Pons (tissue), 1 donor: Measurements from ENCODE around the gene ADIPOR2.
"Not testable (repeated sequence)": the region's sequence is repeated elsewhere in the genome, so short reads cannot be mapped to it uniquely, and the experiment has no call there.

Source experiments
- DNase-seq: peaks from one replicate; pipeline ENCODE4 v3.0.0-alpha.2; 2016; ENCODE audit warnings: low spot score

The ADIPOR2 gene

DNA sequence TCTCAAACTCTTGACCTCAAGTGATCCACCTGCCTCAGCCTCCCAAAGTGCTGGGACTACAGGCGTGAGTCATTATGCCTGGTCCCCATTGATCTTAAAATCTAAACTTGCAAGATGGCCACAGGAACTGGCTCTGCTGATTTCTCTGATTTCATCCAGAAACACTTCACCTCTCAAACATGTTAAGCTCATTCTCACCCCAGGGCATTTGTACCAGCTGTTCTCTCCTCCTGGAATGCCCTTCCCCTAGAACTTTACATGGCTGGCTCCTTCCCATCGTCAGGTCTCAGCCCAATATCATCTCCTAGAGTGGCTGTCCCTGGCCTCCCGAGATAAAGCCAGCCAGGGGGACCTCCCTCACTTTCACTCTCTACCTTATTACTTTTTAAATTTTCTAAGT is 124.2 kb downstream of the ADIPOR2 start:
- DNase-seq = no peak

GRCh38 chr12:1815814-1816729 is 125.2 kb downstream of the ADIPOR2 start:
- no peak for DNase-seq

DNA sequence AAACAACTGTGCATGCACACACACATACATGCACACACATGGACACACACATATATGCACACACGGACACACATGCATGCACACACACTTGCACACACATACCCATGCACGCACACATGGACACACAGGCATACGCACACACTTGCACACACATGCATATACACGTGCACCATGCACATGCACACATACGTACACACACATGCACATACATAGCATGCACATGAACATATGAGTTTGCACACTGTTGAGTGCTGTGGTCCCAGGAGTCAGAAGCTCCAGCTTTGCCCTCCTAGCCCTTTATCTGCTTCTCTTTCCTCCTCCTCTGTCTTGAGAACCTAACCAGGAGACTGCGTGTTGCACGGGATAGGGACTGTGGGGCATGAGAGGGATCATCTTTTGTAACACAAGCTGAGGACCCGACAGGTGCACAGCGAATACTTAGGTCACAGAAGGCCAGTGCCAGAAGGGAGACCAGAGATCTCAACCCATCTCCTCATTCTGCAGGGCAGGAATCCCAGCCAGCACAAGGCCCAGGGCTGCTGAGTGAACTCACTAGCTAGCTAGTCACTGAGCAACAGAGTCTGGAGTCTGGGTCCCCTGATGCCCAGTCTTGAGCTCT is 126.0 kb downstream of the ADIPOR2 start:
- DNase-seq = no peak

DNA sequence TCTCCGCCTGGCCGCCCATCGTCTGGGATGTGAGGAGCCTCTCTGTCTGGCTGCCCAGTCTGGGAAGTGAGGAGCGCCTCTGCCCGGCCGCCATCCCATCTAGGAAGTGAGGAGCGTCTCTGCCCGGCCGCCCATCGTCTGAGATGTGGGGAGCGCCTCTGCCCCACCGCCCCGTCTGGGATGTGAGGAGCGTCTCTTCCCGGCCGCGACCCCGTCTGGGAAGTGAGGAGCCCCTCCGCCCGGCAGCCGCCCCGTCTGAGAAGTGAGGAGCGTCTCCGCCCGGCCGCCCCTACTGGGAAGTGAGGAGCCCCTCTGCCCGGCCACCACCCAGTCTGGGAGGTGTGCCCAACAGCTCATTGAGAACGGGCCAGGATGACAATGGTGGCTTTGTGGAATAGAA is 127.1 kb downstream of the ADIPOR2 start:
- not testable (repeated sequence) for DNase-seq

DNA sequence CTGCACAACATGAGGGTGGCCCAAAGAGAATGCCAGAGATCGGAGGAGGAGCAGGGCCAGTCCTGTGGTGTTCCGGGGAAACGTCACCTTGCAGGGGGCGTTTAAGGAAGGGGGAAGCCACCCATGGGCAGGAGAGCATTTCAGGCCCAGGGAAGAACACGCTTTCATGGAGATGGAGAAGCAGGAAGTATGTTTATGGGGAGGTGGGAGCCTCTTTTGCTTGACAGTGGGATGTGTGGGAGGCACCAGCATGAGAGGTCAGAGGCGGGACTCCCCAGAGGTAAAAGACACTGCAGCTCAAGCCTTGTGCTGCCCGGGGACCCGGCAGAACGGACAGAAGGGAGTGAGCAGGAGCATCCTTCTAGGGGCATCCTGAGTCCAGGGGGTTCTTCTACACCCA is 128.2 kb downstream of the ADIPOR2 start:
- DNase-seq = no peak

DNA sequence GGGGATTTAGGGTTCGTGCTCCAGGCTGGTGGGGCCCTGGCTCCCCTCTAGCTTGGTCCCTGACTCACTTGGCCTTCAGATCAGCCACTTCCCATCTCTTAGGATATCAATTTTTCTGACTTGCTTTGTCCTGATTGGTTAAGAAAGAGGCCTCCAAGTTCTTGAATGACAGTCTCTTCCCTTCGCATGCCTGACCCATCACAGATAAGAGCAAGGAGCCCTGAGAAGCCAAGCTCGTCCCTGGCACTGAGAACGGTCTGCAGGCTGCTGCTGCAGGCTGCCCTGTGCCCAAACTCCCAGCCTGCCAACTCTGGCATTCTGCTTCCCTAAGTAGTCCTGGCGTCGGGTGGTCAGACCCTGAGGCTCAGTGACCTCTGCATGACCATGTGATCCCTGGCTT is 128.7 kb downstream of the ADIPOR2 start:
- no peak for DNase-seq

DNA sequence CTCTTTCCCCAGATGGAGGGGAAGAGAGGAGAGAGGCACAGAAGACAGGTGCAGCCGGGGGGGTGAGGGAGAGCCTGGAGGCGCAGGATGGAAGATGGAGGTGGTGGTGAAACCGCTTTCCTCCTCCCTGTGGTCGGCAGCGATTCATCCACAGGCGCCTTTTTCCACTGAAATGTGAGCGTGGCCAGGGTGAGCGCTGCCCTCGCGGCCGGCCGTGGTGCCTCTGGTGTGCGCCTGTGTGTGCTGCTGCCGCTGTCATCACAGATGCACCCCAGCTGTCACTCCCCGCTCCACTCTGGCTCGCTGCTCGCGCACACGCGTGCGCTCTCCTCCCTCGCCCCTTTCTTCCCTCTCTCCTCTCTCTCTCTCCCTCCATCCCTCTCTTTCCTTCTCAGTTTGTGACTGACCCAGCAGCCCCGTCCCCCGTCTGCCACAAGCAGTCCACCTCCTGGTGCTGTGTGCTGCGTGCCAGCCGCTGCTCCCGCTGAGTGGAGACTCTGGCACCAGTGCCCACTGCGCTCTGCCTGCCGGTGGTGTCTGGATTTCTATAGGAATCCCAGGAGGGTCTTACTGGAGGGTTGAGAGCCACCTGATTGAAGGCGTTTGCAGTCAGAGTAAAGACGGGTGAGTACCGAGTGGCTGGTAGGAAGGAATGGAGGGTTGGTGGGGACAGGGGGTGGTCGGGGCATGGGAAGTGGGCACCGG is 129.5 kb downstream of the ADIPOR2 start, which contains the start of gene LRTM2:
TSS of gene LRTM2 (plus strand) at position 375 of the 705 bp plus-strand sequence. CDS start 7,584 bp downstream, outside the sequence.
- DNase-seq = no peak

GRCh38 chr12:1820896-1821291 is 130.0 kb downstream of the ADIPOR2 start:
- DNase-seq = no peak

- no peak for DNase-seq
These were observed 130.9 kb downstream of the ADIPOR2 start for GRCh38 chr12:1821805-1822204.

DNA sequence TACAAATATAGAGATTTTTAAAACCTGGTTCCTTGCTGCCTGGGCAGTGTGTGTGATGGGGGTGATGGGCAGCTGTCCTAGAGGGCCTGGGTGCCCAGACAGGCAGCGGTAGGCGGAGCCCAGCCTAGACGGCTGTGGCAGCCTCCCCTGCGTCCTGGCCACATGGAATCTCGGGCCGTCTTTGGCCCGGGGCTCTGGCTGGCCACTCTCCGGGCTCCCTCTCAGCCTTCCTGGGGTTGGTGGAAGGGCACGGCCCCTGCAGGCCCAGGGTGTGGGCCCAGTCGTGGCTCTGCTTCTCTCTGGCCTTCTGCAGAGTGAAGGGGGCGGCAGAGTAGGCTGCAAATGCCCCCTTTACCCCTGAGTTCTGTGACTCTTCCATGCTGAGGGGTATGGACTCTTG is 131.8 kb downstream of the ADIPOR2 start:
- DNase-seq = no peak

DNA sequence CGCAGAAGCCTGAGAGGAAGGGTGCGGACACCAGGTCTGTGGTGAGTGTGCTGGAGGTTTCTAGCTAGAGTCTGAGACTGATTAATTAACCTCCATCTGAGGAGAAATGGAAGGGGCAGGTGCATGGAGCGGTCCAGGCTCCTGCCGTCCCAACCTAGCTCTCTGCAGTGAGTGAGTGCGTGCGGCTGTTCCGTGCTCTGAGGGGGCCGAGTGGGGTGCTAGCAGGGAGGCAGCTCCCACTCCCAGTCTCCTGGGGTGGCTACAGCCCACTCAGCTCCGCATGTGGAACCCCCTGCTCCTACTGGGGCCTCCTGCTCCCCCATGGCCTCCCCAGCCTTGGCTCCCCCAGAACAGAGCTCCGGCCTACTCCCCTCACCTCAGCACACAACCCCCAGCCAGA is 132.4 kb downstream of the ADIPOR2 start:
- no peak for DNase-seq

- no peak for DNase-seq
These were observed 134.7 kb downstream of the ADIPOR2 start for GRCh38 chr12:1825382-1826102.

DNA sequence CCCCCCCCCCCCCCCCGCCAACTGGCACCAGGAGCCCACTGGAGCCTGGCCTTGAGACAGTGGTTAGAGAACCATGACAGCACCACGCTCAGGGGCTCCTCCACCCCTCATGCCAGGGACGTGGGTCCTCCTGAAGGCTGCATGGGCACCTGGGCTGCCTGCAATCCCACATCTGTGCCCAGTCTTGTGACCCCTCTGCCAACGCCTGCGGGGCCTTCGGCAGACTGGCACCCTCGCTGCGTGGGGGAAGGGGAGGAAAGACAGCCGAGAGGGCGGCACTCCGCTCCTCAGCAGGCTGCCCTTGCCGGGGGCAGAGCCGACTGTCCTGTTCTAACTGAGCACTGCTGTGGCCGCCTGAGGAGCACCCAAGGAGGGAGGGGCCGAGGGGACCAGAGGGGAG is 135.5 kb downstream of the ADIPOR2 start:
- DNase-seq = no peak

DNA sequence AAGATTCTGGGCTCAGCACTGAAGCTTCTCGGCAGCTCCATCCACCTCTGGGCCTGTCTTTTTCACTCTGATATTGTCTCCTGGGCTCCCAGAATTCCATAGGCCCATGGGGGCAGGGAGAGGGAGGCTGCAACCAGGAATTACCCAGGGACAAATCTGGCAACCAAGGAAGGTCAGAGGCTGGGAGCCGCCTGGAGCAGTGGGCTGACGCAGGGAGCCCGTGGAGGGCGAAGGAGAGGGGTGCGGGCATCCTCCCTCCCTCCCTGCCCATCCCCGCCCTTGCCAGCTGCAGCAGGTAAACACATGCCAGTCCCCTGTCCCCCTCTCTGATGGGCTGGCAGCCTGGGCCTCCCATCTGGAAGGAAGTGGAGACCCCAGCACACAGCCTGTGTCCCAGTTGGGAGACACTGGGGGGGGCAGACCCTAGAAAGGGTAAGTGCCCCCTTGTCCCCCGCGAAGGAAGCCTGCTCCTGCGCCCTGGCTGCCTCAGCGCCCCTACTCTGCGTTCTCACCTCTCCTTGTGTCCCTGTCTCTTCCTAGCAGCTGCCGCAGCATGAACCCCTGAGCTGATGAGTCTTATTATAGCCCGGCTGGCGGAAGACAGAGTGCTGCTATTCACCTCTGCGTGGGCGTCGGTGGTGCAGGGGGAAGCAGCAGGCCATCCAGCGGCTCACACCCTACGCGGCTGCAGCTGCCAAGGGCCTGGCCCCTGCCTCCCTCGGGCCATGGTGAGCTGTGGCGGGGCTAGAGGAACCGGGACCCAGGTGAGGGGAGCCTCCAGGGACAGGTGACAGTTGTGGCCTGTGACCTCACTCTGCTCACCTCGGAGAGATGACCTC is 136.2 kb downstream of the ADIPOR2 start:
- no peak for DNase-seq

GRCh38 chr12:1827826-1828805 is 137.2 kb downstream of the ADIPOR2 start:
- DNase-seq = no peak

DNA sequence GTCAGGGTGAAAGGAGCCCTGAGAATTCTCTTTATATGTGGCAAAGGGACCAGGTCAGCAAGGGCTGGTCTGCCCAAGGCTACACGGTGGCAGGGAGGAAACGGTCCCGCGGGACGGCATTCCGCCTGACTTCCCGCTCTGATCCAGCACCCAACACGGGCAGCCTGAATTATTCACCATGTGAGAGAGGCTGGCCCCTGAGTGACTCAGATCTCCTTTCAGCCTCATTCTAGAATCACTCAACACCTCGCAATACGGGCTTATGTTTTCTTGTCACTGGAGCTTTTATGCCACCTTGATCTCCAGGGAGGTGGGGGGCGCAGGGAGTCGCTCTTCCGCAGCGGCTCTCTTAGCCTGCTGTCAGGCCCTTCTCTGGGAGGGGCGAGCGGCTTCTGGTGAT is 138.0 kb downstream of the ADIPOR2 start:
- no peak for DNase-seq

DNA sequence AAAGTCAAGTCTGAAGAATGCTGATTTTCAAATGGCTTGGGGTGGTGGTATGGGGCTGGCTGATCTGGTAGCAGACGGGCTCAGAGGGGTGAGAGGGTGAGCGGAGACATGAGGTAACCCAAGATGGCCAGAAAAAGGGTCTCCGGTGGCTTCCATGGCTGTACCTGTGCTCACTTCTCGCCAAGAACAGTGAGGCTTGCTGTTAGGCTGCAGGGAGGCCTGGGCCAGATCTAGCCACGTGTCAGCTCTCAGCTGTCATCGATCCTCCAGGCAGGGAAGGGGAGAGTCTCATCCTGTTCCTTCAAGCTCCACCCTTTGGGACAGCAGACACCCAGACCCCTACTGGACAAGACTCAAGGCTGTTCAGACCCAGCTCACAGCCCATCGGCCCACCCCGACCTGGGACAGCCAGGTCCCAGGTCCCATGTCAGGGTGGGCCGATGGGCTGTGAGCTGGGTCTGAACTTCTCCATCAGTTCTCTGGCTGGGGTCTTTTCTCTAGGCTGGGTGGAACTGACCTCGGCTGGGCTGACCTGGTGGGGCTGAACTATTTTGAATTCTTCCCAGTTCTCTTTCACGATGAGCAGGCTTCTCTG is 138.5 kb downstream of the ADIPOR2 start:
- DNase-seq = no peak

DNA sequence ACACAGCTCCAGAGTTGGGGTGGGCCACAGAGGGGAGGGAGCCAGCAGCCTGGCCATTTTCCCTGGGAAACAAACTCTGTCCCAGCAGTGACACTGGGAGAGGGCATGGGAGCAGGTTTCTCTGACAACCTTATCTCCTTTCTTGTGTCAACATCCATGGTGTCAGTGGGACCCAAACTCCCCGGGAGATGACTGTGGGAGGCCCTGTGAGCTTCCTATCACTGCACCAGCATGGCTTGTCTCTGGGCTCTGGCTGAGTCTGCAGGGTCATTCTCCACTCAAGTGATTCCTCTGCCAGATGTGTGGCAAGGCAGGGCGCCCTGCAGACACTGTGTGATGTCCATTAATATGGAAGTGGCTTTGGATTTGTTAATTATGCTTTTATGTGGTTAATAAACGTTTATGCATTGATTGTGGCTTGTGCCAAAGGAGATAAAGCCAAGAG is 139.6 kb downstream of the ADIPOR2 start:
- DNase-seq = no peak
